ENCODE measurements around the gene ROBO2.

Gene ROBO2

GRCh38 chr3:77500721-77501120 lies 460.8 kb downstream of the ROBO2 start:
- H3K4me3 ChIP-seq (ENCODE audit: low read length), result no peak overlapping the region
- DNase-seq (ENCODE audit: low read depth), result peak; percentile 1
- no peak for TF ChIP-seq CTCF (conservative IDR thresholded peaks at IDR 0.05; ENCODE audit: low read length)

GRCh38 chr3:77506384-77506783 lies 466.5 kb downstream of the ROBO2 start:
- no peak for TF ChIP-seq CTCF (conservative IDR thresholded peaks at IDR 0.05; ENCODE audit: low read length)
- no peak for DNase-seq (ENCODE audit: low read depth)

DNA sequence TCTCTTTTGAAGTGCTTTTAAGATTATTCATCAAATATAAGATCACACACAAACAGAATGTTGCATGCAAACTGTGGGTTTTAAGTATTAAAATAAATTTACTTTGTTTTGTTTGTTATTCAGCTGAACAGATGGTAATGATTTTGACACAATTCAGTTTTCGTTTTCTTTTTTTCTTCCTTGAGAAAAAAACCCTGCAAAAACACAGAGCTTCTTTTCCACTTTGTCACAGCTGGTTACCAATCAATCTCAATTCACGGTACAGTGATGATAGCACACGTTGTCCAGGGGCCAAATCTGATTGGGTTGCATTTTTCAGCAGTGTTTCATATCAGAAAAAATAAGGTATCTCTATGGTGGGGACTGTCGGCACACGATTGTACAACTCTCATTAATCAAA lies 473.6 kb downstream of the ROBO2 start:
- DNase-seq (ENCODE audit: low read depth), result peak; percentile 54
- TF ChIP-seq CTCF (conservative IDR thresholded peaks at IDR 0.05; ENCODE audit: low read length), result no peak
- H3K4me3 ChIP-seq (ENCODE audit: low read length), result no peak overlapping the region

More at GRCh38 chr3:77506384-77506783, 466.5 kb downstream of the ROBO2 start:
- H3K4me3 ChIP-seq (ENCODE audit: low read length), result no peak overlapping the region

DNA sequence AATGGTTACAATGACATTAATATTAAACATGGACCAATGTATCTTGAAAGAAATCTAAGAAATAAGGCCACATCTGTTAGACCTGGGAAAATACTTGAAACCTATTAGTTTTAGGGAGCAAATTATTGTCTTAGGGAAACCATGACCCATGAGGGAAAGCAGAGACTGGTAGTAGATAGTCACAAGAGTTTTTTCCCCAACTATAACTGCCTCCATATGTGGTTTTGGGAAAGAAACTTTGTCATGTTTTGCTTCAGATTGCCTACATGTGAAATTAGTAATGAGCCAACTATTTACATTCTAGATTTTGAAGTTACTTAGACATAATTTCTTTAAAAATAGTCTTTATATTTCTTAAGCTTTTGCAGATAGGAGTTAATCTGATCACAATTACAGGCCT lies 474.9 kb downstream of the ROBO2 start:
- peak; percentile 10 for DNase-seq (ENCODE audit: low read depth)
- no peak overlapping the region for H3K4me3 ChIP-seq (ENCODE audit: low read length)
- TF ChIP-seq CTCF (conservative IDR thresholded peaks at IDR 0.05; ENCODE audit: low read length), result no peak

GRCh38 chr3:77524463-77524862 lies 484.6 kb downstream of the ROBO2 start:
- no peak for TF ChIP-seq CTCF (conservative IDR thresholded peaks at IDR 0.05; ENCODE audit: low read length)
- DNase-seq (ENCODE audit: low read depth), result no peak
- no peak overlapping the region for H3K4me3 ChIP-seq (ENCODE audit: low read length)

GRCh38 chr3:77524946-77525682 lies 485.2 kb downstream of the ROBO2 start:
- no peak overlapping the region for H3K4me3 ChIP-seq (ENCODE audit: low read length)
- no peak for DNase-seq (ENCODE audit: low read depth)
- no peak for TF ChIP-seq CTCF (conservative IDR thresholded peaks at IDR 0.05; ENCODE audit: low read length)

DNA sequence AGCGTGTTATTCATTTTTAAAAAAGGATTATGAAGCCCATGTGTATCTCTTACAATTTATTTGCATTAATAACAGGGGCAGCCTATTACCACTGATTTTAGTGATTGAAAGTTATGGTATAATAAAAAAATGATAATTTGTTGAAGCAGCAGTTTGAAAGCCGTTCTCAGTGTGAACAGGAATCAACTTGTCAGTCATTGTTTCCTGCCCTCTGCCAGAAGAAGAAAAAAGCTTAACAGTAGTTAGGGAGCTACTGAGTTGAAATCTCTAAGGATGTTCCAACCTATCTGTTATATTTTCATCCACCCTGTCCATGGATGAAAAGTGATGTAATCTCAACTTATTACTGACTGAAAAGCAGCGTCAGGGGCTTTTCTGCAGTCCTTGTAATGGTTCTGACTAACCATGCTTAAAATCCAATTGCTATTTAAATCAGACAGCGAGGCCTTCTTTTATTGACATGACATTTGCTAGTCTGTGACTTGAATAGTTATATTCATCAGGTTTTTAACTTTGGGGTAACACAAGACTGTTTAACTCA lies 486.7 kb downstream of the ROBO2 start:
- no peak for TF ChIP-seq CTCF (conservative IDR thresholded peaks at IDR 0.05; ENCODE audit: low read length)
- no peak overlapping the region for H3K4me3 ChIP-seq (ENCODE audit: low read length)
- DNase-seq (ENCODE audit: low read depth), result no peak

Data from AG10803 (cell line).